Stimulated activated CD8-positive, alpha-beta memory T cell treated with anti-CD3 and anti-CD28 coated beads, Interleukin-7, amount 100 ng/mL, for 1 hour (primary cell): ENCODE results near the gene HSPA12A.

Source experiments
- DNase-seq, 2 donors: peaks; one replicate each; pipeline ENCODE4 v3.0.0-alpha.2; 2020; ENCODE audit warnings: low read depth in 2 of 2

Gene HSPA12A

GRCh38 chr10:116771101-116771958 lies 29.0 kb upstream of the HSPA12A start:
- DNase-seq: no peak

- DNase-seq: no peak
Observed at GRCh38 chr10:116770281-116770680, 27.9 kb upstream of the HSPA12A start.

- DNase-seq: no peak
Observed at GRCh38 chr10:116769791-116770190, 27.4 kb upstream of the HSPA12A start.

- no peak for DNase-seq
Observed at GRCh38 chr10:116769368-116769767, 27.0 kb upstream of the HSPA12A start.

GRCh38 chr10:116768786-116769185 lies 26.4 kb upstream of the HSPA12A start:
- no peak for DNase-seq

GRCh38 chr10:116766837-116767634 lies 24.7 kb upstream of the HSPA12A start:
- DNase-seq: no peak

- no peak for DNase-seq
Observed at GRCh38 chr10:116766241-116766827, 24.0 kb upstream of the HSPA12A start.

GRCh38 chr10:116765648-116766081 lies 23.3 kb upstream of the HSPA12A start:
- DNase-seq: no peak

- no peak for DNase-seq
Observed at GRCh38 chr10:116764979-116765378, 22.6 kb upstream of the HSPA12A start.

GRCh38 chr10:116763440-116763839 lies 21.1 kb upstream of the HSPA12A start:
- DNase-seq: no peak

- no peak for DNase-seq
Observed at GRCh38 chr10:116761883-116762282, 19.5 kb upstream of the HSPA12A start.

GRCh38 chr10:116760919-116761318 lies 18.6 kb upstream of the HSPA12A start:
- no peak for DNase-seq

- no peak for DNase-seq
Observed at GRCh38 chr10:116757246-116757645, 14.9 kb upstream of the HSPA12A start.

GRCh38 chr10:116756277-116756676 lies 13.9 kb upstream of the HSPA12A start:
- DNase-seq: no peak

GRCh38 chr10:116753759-116754158 lies 11.4 kb upstream of the HSPA12A start:
- no peak for DNase-seq

GRCh38 chr10:116752969-116753665 lies 10.8 kb upstream of the HSPA12A start:
- DNase-seq: no peak

- no peak for DNase-seq
Observed at GRCh38 chr10:116752563-116752962, 10.2 kb upstream of the HSPA12A start.

- no peak for DNase-seq
Observed at GRCh38 chr10:116748471-116748870, 6.1 kb upstream of the HSPA12A start.

- no peak for DNase-seq
Observed at GRCh38 chr10:116748041-116748440, 5.7 kb upstream of the HSPA12A start.

GRCh38 chr10:116747325-116747724 lies 5.0 kb upstream of the HSPA12A start:
- no peak for DNase-seq

GRCh38 chr10:116744885-116745284 lies 2.5 kb upstream of the HSPA12A start:
- no peak for DNase-seq
